K562 (cell line): ENCODE results near the gene TOR1A. TPM values are rescaled to one million over a fixed set of nuclear protein-coding genes. Genes with fewer than 3 reads are reported as not detected.

Experiments
- CBFA2T3 ChIP-seq: fragments of 450-650 bp; IDR thresholded peaks from 2 replicates; pipeline ENCODE4 v1.6.1; 2017
- CTBP1 ChIP-seq: fragments of 450-650 bp; IDR thresholded peaks from 2 replicates; pipeline ENCODE4 v1.6.1; 2016; ENCODE audit warnings: borderline replicate concordance
- CTCF ChIP-seq, 3 experiments: IDR thresholded peaks in 2 of 3; conservative IDR thresholded peaks in 1 of 3; 2 replicates each; pipeline ENCODE4 v1.5.1; 2011 to 2012; ENCODE audit warnings: low read length in 3 of 3, mild to moderate bottlenecking in 3 of 3, control low read depth in 2 of 3, improper control_type of control experiment in 1 of 3, inconsistent platforms in 1 of 3, low read depth in 1 of 3, mixed read lengths in 1 of 3, moderate library complexity in 1 of 3; ENCODE audit not compliant: insufficient read depth in 2 of 3
- ESRRA ChIP-seq: fragments of 450-650 bp; IDR thresholded peaks from 2 replicates; pipeline ENCODE4 v1.6.1; 2014; ENCODE audit warnings: low read depth, mild to moderate bottlenecking, moderate library complexity, borderline replicate concordance
- FOS ChIP-seq: IDR thresholded peaks from 3 replicates; pipeline ENCODE4 v1.6.1; 2011; ENCODE audit not compliant: insufficient read length; ENCODE audit errors: extremely low read depth
- FOXA1 ChIP-seq: fragments of 450-650 bp; IDR thresholded peaks from 2 replicates; pipeline ENCODE4 v1.6.1; 2016; ENCODE audit warnings: mild to moderate bottlenecking, borderline replicate concordance
- GTF2E2 ChIP-seq: fragments of 200-800 bp; sonication (Bioruptor generic); IDR thresholded peaks from 2 replicates; pipeline ENCODE4 v1.6.1; 2016; ENCODE audit warnings: missing genetic modification characterization, missing compliant biosample characterization
- MYC ChIP-seq, 2 experiments: fragments of 250-450 bp in 1 of 2; sonication (Bioruptor Pico) in 1 of 2; IDR thresholded peaks; 2 replicates each; pipeline versions ENCODE4 v1.5.1 to v1.6.1; 2012 to 2021; ENCODE audit warnings: low read depth in 2 of 2, borderline replicate concordance in 1 of 2, improper control_type of control experiment in 1 of 2, low read length in 1 of 2, mild to moderate bottlenecking in 1 of 2, moderate library complexity in 1 of 2
- NEUROD1 ChIP-seq: fragments of 150-350 bp; IDR thresholded peaks from 2 replicates; pipeline ENCODE4 v1.6.1; 2014; ENCODE audit warnings: borderline replicate concordance, low read length, low read depth; ENCODE audit not compliant: partially characterized antibody
- NFRKB ChIP-seq: fragments of 450-650 bp; IDR thresholded peaks from 2 replicates; pipeline ENCODE4 v1.6.1; 2016; ENCODE audit warnings: low read depth
- NRF1 ChIP-seq, 2 experiments: fragments of 450-650 bp; IDR thresholded peaks in 1 of 2; conservative IDR thresholded peaks in 1 of 2; 2 replicates each; pipeline ENCODE4 v1.6.1; 2014; ENCODE audit warnings: mild to moderate bottlenecking in 2 of 2
- POLR2AphosphoS2 ChIP-seq: IDR thresholded peaks from 2 replicates; pipeline ENCODE4 v1.6.1; 2012; ENCODE audit warnings: low read length, improper control_type of control experiment
- RBBP5 ChIP-seq: fragments of 200-600 bp; sonication (generic); IDR thresholded peaks from 2 replicates; pipeline ENCODE4 v1.6.1; 2012; ENCODE audit warnings: borderline replicate concordance, mild to moderate bottlenecking, low read length, control low read depth, inconsistent platforms; ENCODE audit not compliant: insufficient read depth, poor library complexity, severe bottlenecking
- RFX1 ChIP-seq: fragments of 450-650 bp; IDR thresholded peaks from 2 replicates; pipeline ENCODE4 v1.6.1; 2016; ENCODE audit warnings: mild to moderate bottlenecking, moderate library complexity
- SIX5 ChIP-seq, 2 experiments: IDR thresholded peaks; 2 replicates each; pipeline ENCODE4 v1.6.1; 2011; ENCODE audit warnings: low read length in 2 of 2, borderline replicate concordance in 1 of 2, low read depth in 1 of 2, mild to moderate bottlenecking in 1 of 2, moderate library complexity in 1 of 2; ENCODE audit not compliant: insufficient read depth in 1 of 2
- SMAD1 ChIP-seq: fragments of 150-350 bp; IDR thresholded peaks from 2 replicates; pipeline ENCODE4 v1.6.1; 2014; ENCODE audit warnings: low read length, low read depth; ENCODE audit not compliant: partially characterized antibody
- SNRNP70 ChIP-seq: fragments of 200-400 bp; formaldehyde crosslinking; optimal IDR thresholded peaks from 2 replicates; pipeline ENCODE3; 2017; ENCODE audit warnings: low read depth, low read length
- TBP ChIP-seq: optimal IDR thresholded peaks from 2 replicates; pipeline ENCODE3; 2011; ENCODE audit warnings: low read depth, low read length, improper control_type of control experiment
- ZNF41 ChIP-seq: fragments of 250-450 bp; sonication (Bioruptor Pico); conservative IDR thresholded peaks from 2 replicates; pipeline ENCODE4 v1.4.0; 2020; ENCODE audit warnings: mild to moderate bottlenecking
- ZNF707 ChIP-seq: fragments of 250-450 bp; sonication (Bioruptor Pico); conservative IDR thresholded peaks from 2 replicates; pipeline ENCODE4 v1.8.0; 2022; ENCODE audit warnings: inconsistent platforms, mild to moderate bottlenecking, moderate library complexity
- ZNF79 ChIP-seq: fragments of 250-450 bp; sonication (Bioruptor Pico); IDR thresholded peaks from 2 replicates; pipeline ENCODE4 v1.4.0; 2020; ENCODE audit warnings: low read depth, mild to moderate bottlenecking, moderate library complexity
- polyA plus RNA-seq, 8 experiments: library from polyadenylated mRNA; depleted of rRNA in 4 of 8; stranded (reverse) in 5 of 8; unstranded in 3 of 8; fragments of >200 nt; fragmentation: Nextera tagmentation in 2 of 8; fragmentation: Illumina TruSeq in 1 of 8; extraction: Ambion mirVana in 2 of 8; extraction: Trizol in 1 of 8; gene quantifications; 2 replicates each; pipeline versions ENCODE4 v1.2.1 to v1.2.3, GENCODE V29; 2011 to 2014; ENCODE audit warnings: inconsistent platforms in 1 of 8, missing spikeins in 1 of 8
- total RNA-seq, 7 experiments: library from RNA; depleted of rRNA in 6 of 7; stranded (reverse); fragments of >200 nt in 6 of 7; fragmentation: Illumina TruSeq in 2 of 7; extraction: Trizol in 2 of 7; gene quantifications; 2 replicates each; pipeline versions ENCODE4 v1.2.1 to v1.2.3, GENCODE V29; 2011 to 2021; ENCODE audit warnings: low replicate concordance in 1 of 7
- TF ChIP-seq, protein P1 (sequence below): fragments of 200-400 bp; formaldehyde crosslinking; IDR thresholded peaks from 2 replicates; pipeline ENCODE4 v1.6.1; 2017; ENCODE audit warnings: mild to moderate bottlenecking, low read depth, low read length, moderate library complexity

Gene TOR1A
- total and polyA plus RNA-seq, 9 of the 15 experiments (the other 6 are each of a cell fraction or from before 2014, with no cell fraction given): 4.5 to 85.8 (median 51.3) TPM

DNA sequence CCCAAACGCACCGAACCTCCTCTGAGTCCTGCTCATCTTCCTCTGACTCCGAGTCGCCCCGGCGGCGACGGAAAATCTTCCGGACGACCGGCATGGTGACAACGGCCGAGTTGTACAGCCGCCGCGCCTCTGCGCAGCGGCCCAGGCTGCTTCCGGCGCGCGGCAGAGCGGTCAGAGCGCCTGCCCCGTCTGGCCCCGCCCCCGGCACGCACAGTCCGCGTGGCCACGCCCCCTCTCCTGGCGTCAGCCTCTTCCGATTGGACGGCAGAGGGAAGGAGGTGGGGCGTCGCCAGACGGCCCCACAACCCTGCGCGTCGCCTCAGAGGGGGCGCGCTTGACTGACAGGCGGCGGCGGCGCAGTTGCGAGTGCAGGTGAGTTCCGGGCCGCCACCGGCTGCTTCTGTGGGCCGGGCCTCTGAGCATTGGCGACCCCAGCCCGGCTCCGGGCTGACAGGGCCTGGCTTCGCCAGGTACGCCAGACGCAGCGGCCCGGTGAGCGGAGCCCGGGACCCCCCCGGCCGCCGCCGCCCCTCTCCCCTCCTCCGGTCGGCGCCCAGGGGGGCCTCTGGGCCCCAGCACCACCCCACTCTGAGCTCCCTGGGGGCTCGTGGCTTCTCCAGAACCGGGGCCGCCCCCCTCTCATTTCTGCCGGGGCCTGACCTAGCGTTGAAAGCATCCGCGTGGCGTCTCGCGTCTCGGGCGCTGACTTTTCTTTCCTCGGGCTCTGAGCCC lies 11.4 kb upstream of the TOR1A start, which contains the start of the genes C9orf78 and USP20 (continued):
- TF ChIP-seq, protein P1, sequence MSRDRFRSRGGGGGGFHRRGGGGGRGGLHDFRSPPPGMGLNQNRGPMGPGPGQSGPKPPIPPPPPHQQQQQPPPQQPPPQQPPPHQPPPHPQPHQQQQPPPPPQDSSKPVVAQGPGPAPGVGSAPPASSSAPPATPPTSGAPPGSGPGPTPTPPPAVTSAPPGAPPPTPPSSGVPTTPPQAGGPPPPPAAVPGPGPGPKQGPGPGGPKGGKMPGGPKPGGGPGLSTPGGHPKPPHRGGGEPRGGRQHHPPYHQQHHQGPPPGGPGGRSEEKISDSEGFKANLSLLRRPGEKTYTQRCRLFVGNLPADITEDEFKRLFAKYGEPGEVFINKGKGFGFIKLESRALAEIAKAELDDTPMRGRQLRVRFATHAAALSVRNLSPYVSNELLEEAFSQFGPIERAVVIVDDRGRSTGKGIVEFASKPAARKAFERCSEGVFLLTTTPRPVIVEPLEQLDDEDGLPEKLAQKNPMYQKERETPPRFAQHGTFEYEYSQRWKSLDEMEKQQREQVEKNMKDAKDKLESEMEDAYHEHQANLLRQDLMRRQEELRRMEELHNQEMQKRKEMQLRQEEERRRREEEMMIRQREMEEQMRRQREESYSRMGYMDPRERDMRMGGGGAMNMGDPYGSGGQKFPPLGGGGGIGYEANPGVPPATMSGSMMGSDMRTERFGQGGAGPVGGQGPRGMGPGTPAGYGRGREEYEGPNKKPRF: no peak
- 0 out of 2 replicates have a peak, but pooled peaks have one; percentile 3 for TF ChIP-seq NFRKB
- TF ChIP-seq RBBP5: peak; percentile 99
- peak in 1 of 3 experiments; percentile 9; a peak in 2 of 6 replicates for TF ChIP-seq CTCF (IDR thresholded peaks at IDR 0.05 in 2 of 3, conservative IDR thresholded peaks at IDR 0.05 in 1 of 3; ENCODE audit: insufficient read depth in 2 of 3, low read depth in 1 of 3, low read length in 3 of 3)
- no peak for TF ChIP-seq FOXA1
- TF ChIP-seq GTF2E2: peak; percentile 49; the same call in 1 of the 2 replicates
- peak; percentile 49 for TF ChIP-seq NEUROD1
- no peak for TF ChIP-seq POLR2AphosphoS2
- TF ChIP-seq CBFA2T3: no peak
- TF ChIP-seq SNRNP70: no peak
- TF ChIP-seq NRF1 (conservative IDR thresholded peaks at IDR 0.05 in 1 of 2, IDR thresholded peaks at IDR 0.05 in 1 of 2): peak; percentile 92 to 93
- TF ChIP-seq SMAD1: peak; percentile 44
- peak; percentile 89 for TF ChIP-seq MYC (IDR thresholded peaks at IDR 0.05; ENCODE audit: low read depth, low read length)
- no peak for TF ChIP-seq MYC (CRISPR knock-in tag; IDR thresholded peaks at IDR 0.05; ENCODE audit: borderline replicate concordance, low read depth)
- TF ChIP-seq ZNF79 (CRISPR knock-in tag): 0 out of 2 replicates have a peak, but pooled peaks have one; percentile 20
- peak; percentile 79 for TF ChIP-seq TBP
- peak; percentile 81; the same call in 1 of the 2 replicates for TF ChIP-seq ESRRA
- peak; percentile 27 for TF ChIP-seq FOS
- TF ChIP-seq ZNF41: 0 out of 2 replicates have a peak, but pooled peaks have one; percentile 34
- peak; percentile 97 for TF ChIP-seq CTBP1
- TF ChIP-seq SIX5 (IDR thresholded peaks at IDR 0.05; ENCODE audit: borderline replicate concordance in 1 of 2, insufficient read depth in 1 of 2, low read depth in 1 of 2, low read length in 2 of 2): peak; percentile 31 to 32; a peak in 2 of 4 replicates
- TF ChIP-seq RFX1: no peak
- peak; percentile 34; the same call in 1 of the 2 replicates for TF ChIP-seq ZNF707
